ENCODE results near the gene AACS. TPM values are rescaled to one million over a fixed set of nuclear protein-coding genes. Genes with fewer than 3 reads are reported as not detected.
"Not testable (repeated sequence)": the region's sequence is repeated elsewhere in the genome, so short reads cannot be mapped to it uniquely, and the experiment has no call there.

AACS gene
- total RNA-seq, 1 donor, result 3.8 TPM

DNA sequence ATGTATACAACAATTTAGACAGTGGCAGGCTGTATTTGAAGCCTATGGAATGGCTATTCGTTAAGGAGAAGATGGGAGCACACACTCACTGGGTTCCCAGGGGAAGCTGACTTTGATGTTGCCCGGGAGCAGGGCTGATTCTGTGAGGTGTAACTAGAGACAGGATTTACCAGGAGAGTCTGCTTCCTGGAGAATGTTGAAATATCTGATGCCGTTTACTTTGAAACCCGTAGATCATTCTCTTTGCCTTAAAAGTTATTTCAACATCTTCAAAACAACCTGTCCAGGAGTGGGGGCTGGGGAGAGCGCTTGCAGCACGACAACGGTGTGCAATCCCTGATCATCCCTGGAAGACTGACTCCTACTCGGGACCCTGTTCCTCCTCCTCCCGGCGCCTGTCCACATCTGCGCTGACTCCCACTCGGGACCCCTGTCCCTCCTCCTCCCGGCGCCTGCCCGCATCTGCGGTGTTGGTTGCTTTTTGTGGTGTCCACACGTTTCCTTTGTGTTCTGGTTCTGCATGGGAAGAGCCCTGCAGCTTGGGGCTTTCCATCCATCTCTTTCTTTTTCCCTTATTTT, 72.6 kb downstream of the AACS start:
- Histone ChIP-seq H3K4me1 (ENCODE audit: insufficient read depth, low read length) (no peaks in the 10 kb centered on the region), H3K4me3 (ENCODE audit: low read length) (no peak overlapping the region), H3K27me3 (ENCODE audit: insufficient read depth, low read length) (no peaks in the 10 kb centered on the region), H3K9me3 (ENCODE audit: low read depth, low read length) (no peaks in the 10 kb centered on the region)

DNA sequence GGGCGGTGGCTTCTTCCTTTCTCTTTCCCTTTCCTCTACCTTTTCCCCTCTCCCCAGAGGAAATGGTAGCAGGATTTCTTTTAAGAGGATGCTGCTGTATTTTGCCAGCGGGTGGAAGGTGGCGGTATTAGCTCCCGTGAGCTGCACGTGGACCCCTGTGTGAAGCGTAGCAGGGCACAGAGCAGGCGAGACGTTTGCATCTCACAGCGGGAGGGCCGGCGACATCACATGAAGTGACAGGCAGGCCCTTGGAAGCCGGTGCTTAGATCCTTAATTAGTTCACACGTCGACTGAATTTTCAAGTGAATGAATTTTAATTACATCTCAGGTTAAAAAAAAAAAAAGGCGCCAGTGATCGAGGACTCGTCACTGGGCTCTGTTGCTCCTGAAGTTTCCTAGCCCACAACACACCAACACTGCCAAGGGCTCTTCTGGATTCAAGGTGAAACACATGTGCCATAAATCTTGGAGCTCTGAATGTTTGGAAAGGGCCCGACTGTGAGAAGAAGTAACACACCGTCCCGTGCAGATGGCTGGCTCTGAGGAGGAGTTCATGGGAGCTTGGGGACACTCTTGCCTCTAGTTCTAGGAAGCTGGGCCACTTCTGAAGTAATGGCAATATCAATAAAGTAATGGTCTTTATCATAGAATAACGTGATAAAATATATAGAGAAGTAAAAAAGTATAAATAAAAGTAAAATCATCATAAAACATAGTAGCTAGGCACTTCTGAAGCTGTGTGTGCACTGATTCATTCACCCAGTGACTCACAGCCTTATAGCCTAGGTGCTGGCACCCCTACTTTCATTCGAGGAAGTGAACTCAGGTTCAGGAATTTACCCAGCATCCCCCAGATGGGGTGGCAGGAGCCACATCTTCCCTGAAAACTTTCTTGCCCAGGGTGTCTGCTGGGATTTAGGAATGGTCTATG, 75.3 kb downstream of the AACS start:
- Histone ChIP-seq H3K27me3 (ENCODE audit: insufficient read depth, low read length) (no peaks in the 10 kb centered on the region), H3K4me1 (ENCODE audit: insufficient read depth, low read length) (no peaks in the 10 kb centered on the region), H3K4me3 (ENCODE audit: low read length) (no peak overlapping the region), H3K9me3 (ENCODE audit: low read depth, low read length) (no peaks in the 10 kb centered on the region)

DNA sequence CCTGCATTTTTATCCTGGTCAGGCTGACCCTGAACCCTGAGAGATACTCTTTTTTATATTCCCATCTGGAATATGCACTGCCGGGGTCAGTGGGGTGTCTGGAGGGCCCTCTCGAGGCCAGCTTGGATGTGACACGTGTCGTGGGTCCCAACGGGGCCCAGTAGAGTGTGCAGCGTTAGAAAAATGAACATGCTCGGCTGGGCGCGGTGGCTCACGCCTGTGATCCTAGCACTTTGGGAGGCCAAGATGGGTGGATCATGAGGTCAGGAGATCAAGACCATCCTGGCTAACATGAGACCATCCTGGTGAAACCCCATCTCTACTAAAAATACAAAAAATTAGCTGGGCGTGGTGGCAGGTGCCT, 76.0 kb downstream of the AACS start:
- not testable (repeated sequence) for H3K4me1 ChIP-seq (ENCODE audit: insufficient read depth, low read length); H3K4me3 ChIP-seq (ENCODE audit: low read length); H3K27me3 ChIP-seq (ENCODE audit: insufficient read depth, low read length); H3K9me3 ChIP-seq (ENCODE audit: low read depth, low read length)

DNA sequence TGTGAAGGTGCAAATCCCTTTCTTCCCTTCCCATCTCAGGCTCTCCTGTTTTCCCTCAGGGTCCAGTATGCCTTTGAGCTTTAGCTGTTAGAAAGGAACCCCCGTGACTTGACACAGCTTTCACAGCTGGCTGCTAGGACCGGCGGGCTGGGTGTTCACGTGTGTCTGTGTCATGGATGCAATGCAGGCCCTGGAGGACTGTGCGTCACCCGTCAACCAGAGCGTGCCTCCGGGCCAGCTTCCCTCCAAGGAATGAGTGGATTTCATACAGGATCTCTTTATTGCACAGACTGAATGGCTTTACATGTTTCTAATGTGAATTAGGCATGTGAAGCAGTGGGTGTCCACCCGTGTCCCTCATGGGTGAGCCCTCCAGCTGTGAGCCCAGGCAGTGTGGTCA, 77.4 kb downstream of the AACS start:
- H3K27me3 ChIP-seq (ENCODE audit: insufficient read depth, low read length), result no peaks in the 10 kb centered on the region
- H3K4me3 ChIP-seq (ENCODE audit: low read length), result no peak overlapping the region
- H3K9me3 ChIP-seq (ENCODE audit: low read depth, low read length), result no peaks in the 10 kb centered on the region
- H3K4me1 ChIP-seq (ENCODE audit: insufficient read depth, low read length), result no peaks in the 10 kb centered on the region

DNA sequence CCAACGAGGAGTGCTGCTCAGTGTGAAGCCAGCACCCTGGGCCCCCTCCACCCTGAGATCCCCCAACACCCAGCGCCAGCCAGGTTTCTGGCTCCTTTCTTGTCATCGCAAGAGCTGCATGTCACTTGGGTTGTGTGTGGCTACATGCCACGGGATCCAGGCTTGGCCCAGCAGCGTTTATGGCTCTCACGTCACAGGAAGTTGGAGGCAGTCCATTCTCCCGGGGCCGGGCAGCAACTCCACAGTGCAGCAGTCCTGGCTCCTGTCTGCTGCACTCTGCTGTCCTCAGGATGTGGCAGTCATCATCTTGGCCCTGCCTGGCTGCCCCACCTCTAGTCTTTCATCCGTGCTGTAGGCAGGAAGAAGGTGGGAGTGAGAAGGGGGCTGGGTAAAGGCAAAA, 78.3 kb downstream of the AACS start:
- no peak overlapping the region for H3K4me3 ChIP-seq (ENCODE audit: low read length)
- H3K9me3 ChIP-seq (ENCODE audit: low read depth, low read length), result no peaks in the 10 kb centered on the region
- H3K27me3 ChIP-seq (ENCODE audit: insufficient read depth, low read length), result no peaks in the 10 kb centered on the region
- no peaks in the 10 kb centered on the region for H3K4me1 ChIP-seq (ENCODE audit: insufficient read depth, low read length)

DNA sequence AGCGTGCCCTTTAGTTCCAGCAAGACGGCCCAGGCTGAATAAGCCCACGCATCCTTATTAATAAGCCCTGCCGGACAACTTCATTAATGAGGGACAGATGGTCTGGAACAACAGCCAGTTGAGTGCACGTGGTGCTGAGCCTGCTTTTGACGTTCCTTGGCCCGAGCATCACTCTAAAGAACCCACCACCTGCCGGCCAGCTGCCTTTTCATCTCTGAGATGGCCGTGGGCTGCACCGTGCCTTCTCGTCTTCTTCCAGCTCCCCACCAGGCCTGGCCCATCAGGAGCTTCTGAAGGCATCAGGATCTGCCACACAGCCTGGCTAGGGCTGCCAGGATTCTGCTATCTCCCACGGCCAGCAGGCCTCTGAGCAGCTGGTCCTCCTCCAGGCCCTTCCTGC, 80.0 kb downstream of the AACS start:
- Histone ChIP-seq H3K4me3 (ENCODE audit: low read length) (no peak overlapping the region), H3K27me3 (ENCODE audit: insufficient read depth, low read length) (no peaks in the 10 kb centered on the region), H3K4me1 (ENCODE audit: insufficient read depth, low read length) (no peaks in the 10 kb centered on the region), H3K9me3 (ENCODE audit: low read depth, low read length) (no peaks in the 10 kb centered on the region)

DNA sequence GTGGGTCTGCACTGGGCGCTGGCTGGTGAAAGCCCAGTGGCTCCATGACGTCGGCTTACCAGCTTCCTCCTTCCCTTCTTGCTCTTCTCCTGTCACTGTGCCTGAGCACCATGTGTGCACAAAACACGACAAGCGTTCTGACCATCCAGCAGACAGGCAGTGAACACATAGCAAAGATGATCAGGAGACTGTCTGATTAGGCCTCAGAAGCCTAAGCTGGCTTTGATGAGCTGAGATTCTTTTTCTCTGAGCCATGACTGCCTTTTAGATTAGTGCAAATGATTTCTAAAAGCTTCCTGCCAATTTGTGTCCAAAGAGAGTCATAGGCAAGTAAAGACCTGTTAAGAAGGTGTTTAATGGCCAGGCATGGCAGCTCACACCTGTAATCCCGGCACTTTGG, 83.1 kb downstream of the AACS start:
- Histone ChIP-seq H3K4me1 (ENCODE audit: insufficient read depth, low read length) (no peaks in the 10 kb centered on the region), H3K9me3 (ENCODE audit: low read depth, low read length) (no peaks in the 10 kb centered on the region), H3K27me3 (ENCODE audit: insufficient read depth, low read length) (no peaks in the 10 kb centered on the region), H3K4me3 (ENCODE audit: low read length) (no peak overlapping the region)

DNA sequence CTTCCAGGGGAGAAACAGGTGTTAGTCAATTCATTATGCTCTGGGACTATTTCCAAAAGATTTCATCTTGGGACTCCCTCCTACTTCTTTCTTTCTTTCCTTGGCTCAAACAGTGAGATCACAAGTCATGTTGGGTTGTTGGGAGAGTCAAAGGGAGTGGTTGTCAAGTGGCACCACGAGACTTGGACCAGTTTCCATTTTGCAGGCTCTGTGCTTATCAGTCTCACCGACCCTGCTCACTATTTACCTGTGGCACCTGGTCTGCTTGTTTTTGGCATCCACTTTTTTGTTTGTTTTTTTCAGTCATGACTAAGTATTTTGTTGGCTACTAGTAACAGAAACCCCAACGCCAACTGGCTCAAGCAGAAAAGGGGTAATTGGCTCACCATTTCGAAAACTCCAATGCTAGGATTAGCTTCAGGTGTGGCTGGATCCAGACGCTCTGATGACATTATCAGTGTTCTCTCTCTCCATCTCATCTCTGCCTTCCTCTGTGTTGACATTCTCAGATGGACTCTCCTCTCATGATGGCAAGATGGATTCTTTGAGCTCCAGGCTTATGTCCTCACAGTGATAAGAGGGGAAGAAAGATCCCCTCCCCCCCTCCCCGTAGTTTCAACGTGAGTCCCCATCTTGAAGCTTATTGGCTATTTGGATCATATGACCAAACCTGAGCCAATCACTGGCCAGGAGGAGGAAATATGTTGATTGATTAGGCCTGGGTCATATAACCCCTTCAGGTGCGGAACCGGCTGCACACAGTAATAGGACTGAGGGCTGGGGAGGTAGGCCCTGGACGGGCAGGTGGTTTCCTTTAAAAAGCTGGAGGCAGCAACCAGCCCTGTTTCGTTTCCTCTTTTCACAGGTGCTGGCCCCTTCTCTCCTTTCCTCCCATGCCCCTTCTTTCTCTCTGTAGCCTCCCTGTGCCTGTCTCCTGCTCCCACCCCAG, 84.2 kb downstream of the AACS start:
- Histone ChIP-seq H3K4me3 (ENCODE audit: low read length) (no peak overlapping the region), H3K4me1 (ENCODE audit: insufficient read depth, low read length) (no peaks in the 10 kb centered on the region), H3K27me3 (ENCODE audit: insufficient read depth, low read length) (no peaks in the 10 kb centered on the region), H3K9me3 (ENCODE audit: low read depth, low read length) (no peaks in the 10 kb centered on the region)

DNA sequence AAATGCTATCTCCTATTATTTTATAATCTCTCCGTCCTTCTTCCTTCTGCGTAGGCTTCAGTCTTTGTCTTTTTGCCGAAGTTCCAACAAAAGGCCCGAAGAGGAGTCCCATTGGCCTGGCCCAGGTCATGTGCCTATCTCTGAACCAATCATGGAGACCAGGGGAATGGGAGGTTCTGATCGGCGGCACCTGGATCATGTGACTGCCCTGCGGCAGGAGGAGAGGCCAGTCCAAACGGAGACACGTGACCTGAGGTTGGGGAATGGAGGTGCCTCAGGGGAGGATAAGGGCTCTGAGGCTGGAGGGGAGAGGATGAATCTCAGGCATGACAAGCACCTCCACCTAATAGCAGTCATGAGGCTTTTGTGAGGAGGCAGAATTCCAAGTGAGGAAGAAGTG, 86.0 kb downstream of the AACS start:
- H3K4me3 ChIP-seq (ENCODE audit: low read length), result no peak overlapping the region
- no peaks in the 10 kb centered on the region for H3K4me1 ChIP-seq (ENCODE audit: insufficient read depth, low read length)
- H3K27me3 ChIP-seq (ENCODE audit: insufficient read depth, low read length), result no peaks in the 10 kb centered on the region
- no peaks in the 10 kb centered on the region for H3K9me3 ChIP-seq (ENCODE audit: low read depth, low read length)

DNA sequence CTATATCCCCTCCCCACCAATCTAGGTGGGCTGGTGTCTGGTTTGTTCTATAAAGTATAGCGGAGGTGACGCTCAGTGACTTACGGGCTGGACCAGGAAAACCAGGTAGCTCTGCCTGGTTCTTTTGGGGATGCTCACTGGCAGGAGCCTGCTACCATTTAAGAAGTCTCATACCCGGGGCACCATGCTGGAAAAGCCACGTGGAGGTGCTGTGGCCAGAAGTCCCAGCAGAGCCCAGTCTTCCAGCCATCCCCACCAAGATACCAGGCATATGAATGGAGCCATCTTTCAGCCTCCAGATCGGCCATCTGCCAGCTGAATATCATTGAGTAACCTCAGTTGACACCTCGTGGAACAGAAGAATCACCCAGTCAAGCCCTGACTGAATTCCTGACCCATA, 87.2 kb downstream of the AACS start:
- H3K4me1 ChIP-seq (ENCODE audit: insufficient read depth, low read length), result no peaks in the 10 kb centered on the region

DNA sequence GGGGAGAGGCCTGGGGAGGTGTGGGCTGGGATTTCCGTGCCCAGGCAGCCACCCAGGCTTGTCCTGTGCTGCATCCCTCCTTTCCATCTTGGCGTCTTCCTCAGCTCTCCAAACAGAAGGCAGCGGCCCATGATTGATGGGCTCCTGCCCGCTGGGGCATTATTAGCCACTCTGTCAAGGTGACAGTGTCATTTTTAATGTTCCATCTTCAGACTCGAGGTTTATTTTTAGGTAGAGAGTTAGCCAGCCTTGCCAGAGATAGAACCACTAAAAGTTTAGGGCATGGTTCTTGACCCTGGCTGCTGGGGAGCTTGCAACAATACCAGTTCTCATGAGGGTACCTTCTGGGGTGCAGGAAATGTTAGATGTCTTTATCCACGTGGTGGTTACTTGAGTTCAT, 90.1 kb downstream of the AACS start:
- Histone ChIP-seq H3K27me3 (ENCODE audit: insufficient read depth, low read length) (no peaks in the 10 kb centered on the region), H3K4me3 (ENCODE audit: low read length) (no peak overlapping the region), H3K9me3 (ENCODE audit: low read depth, low read length) (no peaks in the 10 kb centered on the region), H3K4me1 (ENCODE audit: insufficient read depth, low read length) (no peaks in the 10 kb centered on the region)

More for the DNA sequence above, 87.2 kb downstream of the AACS start:
- no peak overlapping the region for H3K4me3 ChIP-seq (ENCODE audit: low read length)
- H3K9me3 ChIP-seq (ENCODE audit: low read depth, low read length), result no peaks in the 10 kb centered on the region
- H3K27me3 ChIP-seq (ENCODE audit: insufficient read depth, low read length), result no peaks in the 10 kb centered on the region

DNA sequence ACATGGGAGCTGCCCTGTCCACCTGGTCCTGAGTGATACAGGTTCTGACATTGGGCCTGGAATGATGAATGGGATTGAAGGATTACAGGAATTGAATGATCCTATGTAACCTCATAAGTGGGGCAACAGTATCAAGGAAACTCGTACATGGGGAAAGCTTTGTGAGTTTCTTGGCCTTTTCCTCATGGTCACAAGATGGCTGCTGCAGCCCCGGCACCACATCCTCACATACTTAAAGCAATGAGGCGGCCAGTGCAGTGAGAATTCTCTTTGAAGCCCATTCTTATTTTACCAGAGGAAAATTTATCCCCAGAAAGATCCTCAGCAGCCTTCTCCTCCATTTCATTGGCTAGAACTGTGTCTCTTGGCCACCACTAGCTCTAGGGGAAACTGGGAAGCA, 91.9 kb downstream of the AACS start:
- Histone ChIP-seq H3K9me3 (ENCODE audit: low read depth, low read length) (no peaks in the 10 kb centered on the region), H3K27me3 (ENCODE audit: insufficient read depth, low read length) (no peaks in the 10 kb centered on the region), H3K4me1 (ENCODE audit: insufficient read depth, low read length) (no peaks in the 10 kb centered on the region), H3K4me3 (ENCODE audit: low read length) (no peak overlapping the region)

DNA sequence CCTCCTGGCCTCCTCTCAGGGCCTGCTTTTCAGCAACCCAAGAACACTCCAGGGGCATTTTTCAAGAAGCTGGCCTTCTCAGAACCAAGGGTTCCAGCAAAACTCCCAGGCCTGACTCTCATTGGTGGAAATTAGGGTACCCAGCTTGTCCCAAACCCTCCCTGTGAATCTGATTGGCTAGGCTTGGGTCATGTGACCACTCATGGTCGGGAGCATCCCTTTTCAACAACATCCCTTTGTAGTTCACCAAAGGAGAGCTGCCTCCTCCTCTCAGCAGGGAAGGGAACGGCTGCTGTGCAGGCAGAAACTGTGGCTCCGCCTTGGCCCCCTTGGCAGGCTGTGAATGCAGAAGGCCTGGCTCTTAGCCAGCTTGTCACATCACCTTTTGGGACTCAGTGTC, 94.5 kb downstream of the AACS start:
- Histone ChIP-seq H3K4me3 (ENCODE audit: low read length) (no peak overlapping the region), H3K4me1 (ENCODE audit: insufficient read depth, low read length) (no peaks in the 10 kb centered on the region), H3K9me3 (ENCODE audit: low read depth, low read length) (no peaks in the 10 kb centered on the region), H3K27me3 (ENCODE audit: insufficient read depth, low read length) (no peaks in the 10 kb centered on the region)

DNA sequence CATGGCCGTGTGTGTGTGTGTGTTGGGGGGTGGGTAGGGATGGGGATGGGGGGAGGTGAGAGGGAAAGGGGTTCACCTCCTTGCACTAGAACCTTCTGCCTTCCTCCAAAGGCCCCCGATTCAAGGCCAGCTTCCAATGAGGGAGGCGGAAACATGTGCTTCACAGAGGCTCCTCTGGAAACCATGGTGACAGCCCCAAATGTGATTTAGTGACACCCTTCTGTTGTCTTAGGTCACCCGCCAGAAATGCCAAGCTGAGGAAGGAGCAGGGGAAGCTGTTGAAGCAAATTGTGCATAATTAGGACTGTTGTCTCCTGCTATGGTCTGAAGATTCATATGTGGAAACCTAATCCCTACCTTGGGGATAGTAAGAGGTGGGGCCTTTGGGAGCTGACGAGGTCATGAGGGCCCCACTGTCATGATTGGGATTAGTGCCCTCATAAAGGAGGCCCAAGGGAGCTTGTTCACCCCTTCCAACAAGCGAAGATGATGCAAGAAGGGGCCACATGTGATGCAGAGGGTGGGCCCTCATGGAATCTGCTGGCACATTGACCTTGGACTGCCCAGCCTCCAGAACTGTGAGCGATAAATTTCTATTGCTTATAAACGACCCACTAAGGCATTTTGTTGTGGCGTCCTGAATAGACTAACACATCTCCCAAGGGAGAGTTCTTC, 95.2 kb downstream of the AACS start:
- H3K4me3 ChIP-seq (ENCODE audit: low read length), result no peak overlapping the region
- no peaks in the 10 kb centered on the region for H3K4me1 ChIP-seq (ENCODE audit: insufficient read depth, low read length)
- no peaks in the 10 kb centered on the region for H3K27me3 ChIP-seq (ENCODE audit: insufficient read depth, low read length)
- no peaks in the 10 kb centered on the region for H3K9me3 ChIP-seq (ENCODE audit: low read depth, low read length)

DNA sequence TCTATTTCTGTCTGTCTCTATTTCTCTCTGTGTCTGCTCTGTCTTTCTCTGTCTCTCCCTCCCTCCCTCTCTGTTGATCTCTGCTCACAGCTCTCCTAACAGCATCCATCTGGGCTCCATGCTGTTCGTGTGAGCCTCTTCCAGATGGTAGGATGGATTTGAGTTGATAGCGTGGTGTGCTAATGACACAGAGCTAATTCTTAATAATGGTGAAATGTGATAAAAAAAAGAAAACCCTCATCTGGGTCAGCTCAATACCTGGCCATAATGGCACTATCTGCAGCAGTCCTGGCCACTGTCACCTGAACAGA, 96.4 kb downstream of the AACS start:
- H3K27me3 ChIP-seq (ENCODE audit: insufficient read depth, low read length), result no peaks in the 10 kb centered on the region
- H3K4me1 ChIP-seq (ENCODE audit: insufficient read depth, low read length), result no peaks in the 10 kb centered on the region
- H3K4me3 ChIP-seq (ENCODE audit: low read length), result no peak overlapping the region
- no peaks in the 10 kb centered on the region for H3K9me3 ChIP-seq (ENCODE audit: low read depth, low read length)
